Measurements from ENCODE around the gene CARD10. TPM values are rescaled to one million over a fixed set of nuclear protein-coding genes. Genes with fewer than 3 reads are reported as not detected.

The CARD10 gene
- total RNA-seq, 6 experiments from 2014 or later = 9.0 to 27.8 (median 14.2) TPM

GRCh38 chr22:37498289-37498909 lies 20.8 kb downstream of the CARD10 start:
- intact Hi-C loops (cut with DNase I) = no loop called here
- H3K4me3 ChIP-seq = no peak overlapping the region
- peak; percentile 51 to 69 (median 58) for TF ChIP-seq CTCF (IDR thresholded peaks at IDR 0.05)
- no peak for TF ChIP-seq POLR2A (IDR thresholded peaks at IDR 0.05)
- H3K27ac ChIP-seq = no peak overlapping the region
- ATAC-seq (peak in 3 of 4 donors; percentile 1 to 19 (median 11)), DNase-seq (no peak)
- H3K36me3 ChIP-seq = peaks cover 0 to 5% (median 0%) of the 10 kb centered on the region in 4 donors
- H3K9me3 ChIP-seq = no peaks in the 10 kb centered on the region
- WGBS (ENCODE audit: insufficient coverage, low coverage, low lambda C conversion rate, missing lambda C conversion rate) = 10% methylated on average over 2 of the region's 15 CpGs
- H3K27me3 ChIP-seq = no peaks in the 10 kb centered on the region
- H3K4me1 ChIP-seq = peaks cover 0 to 46% (median 27%) of the 10 kb centered on the region in 4 donors

DNA sequence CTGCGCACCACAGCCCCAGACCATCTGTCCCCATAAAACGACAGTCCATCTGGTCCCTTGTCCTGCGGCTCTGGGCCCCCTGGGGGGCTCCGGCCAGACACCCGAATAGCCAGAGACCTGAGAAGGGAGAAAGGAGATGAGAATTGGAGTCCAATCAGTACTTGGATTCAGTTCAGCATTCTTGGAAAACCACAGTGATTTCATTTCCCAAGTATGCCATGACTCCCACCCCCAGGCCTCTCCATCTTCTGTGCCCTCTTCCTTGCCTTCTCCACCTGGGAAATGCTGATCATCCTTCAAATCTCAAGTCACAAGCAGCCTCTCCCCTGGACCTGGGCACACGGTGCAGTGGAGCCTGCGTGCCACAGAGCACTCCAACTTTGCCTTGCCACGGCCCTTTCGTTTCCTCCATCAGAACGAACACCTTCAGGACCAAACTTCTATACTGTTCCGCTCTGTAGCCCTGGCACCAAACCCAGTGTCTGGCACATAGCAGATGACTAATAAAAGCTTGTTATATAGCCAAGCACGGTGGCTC lies 22.1 kb downstream of the CARD10 start:
- ATAC-seq = no peak
- peaks cover 0 to 34% (median 19%) of the 10 kb centered on the region in 4 donors for H3K4me1 ChIP-seq
- no peaks in the 10 kb centered on the region for H3K27me3 ChIP-seq
- H3K9me3 ChIP-seq = no peaks in the 10 kb centered on the region
- no peak for TF ChIP-seq POLR2A (IDR thresholded peaks at IDR 0.05)
- no peak for TF ChIP-seq CTCF (IDR thresholded peaks at IDR 0.05)
- H3K4me3 ChIP-seq = no peak overlapping the region
- DNase-seq = no peak
- no peak overlapping the region for H3K27ac ChIP-seq
- WGBS (ENCODE audit: insufficient coverage, low coverage, low lambda C conversion rate, missing lambda C conversion rate) = 85% methylated on average over 4 of the region's 12 CpGs
- intact Hi-C loops (cut with DNase I) = no loop called here
- H3K36me3 ChIP-seq = peaks cover 0 to 5% (median 0%) of the 10 kb centered on the region in 4 donors

DNA sequence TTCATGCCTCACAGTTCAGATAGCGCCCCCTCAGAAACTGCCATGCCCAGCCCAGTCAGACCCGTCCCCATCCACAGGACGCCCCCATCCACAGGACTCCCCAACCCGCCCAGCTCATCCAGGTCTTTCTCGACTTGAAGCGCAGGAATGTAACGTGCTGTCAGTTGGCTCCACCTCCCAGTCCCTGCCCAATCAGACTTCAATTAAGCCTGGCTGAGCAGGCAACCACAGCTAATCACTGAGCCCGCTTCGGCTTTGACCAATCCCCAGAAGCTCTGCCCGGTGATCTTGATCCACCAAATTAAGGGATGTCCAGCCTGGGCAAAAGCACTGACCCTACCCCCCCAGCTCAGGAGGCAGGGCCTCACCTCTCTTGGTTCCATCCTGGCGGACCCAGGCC lies 22.6 kb downstream of the CARD10 start:
- WGBS (ENCODE audit: insufficient coverage, low coverage, low lambda C conversion rate, missing lambda C conversion rate) = 63% methylated on average over 1 of the region's 11 CpGs
- Histone ChIP-seq H3K36me3 (peaks cover 0 to 5% (median 0%) of the 10 kb centered on the region in 4 donors), H3K9me3 (no peaks in the 10 kb centered on the region), H3K27me3 (no peaks in the 10 kb centered on the region), H3K4me1 (peaks cover 0 to 29% (median 17%) of the 10 kb centered on the region in 4 donors), H3K27ac (no peak overlapping the region), H3K4me3 (no peak overlapping the region)
- ATAC-seq (no peak), DNase-seq (no peak)
- TF ChIP-seq POLR2A (IDR thresholded peaks at IDR 0.05) (no peak), CTCF (IDR thresholded peaks at IDR 0.05) (no peak)
- intact Hi-C loops (cut with DNase I) = no loop called here

GRCh38 chr22:37493979-37494378 lies 25.2 kb downstream of the CARD10 start:
- Histone ChIP-seq H3K27ac (no peak overlapping the region), H3K4me3 (no peak overlapping the region), H3K4me1 (peaks cover 0 to 7% (median 3%) of the 10 kb centered on the region in 4 donors), H3K27me3 (no peaks in the 10 kb centered on the region), H3K9me3 (no peaks in the 10 kb centered on the region), H3K36me3 (peaks cover 0 to 5% (median 0%) of the 10 kb centered on the region in 4 donors)
- WGBS (ENCODE audit: insufficient coverage, low coverage, low lambda C conversion rate, missing lambda C conversion rate) = 20% methylated on average over 1 of the region's 10 CpGs
- no peak for DNase-seq
- TF ChIP-seq POLR2A (IDR thresholded peaks at IDR 0.05) (no peak), CTCF (IDR thresholded peaks at IDR 0.05) (no peak)
- intact Hi-C loops (cut with DNase I) = no loop called here
- ATAC-seq = no peak
